ENCODE results near the gene TRIP12. TPM values are rescaled to one million over a fixed set of nuclear protein-coding genes. Genes with fewer than 3 reads are reported as not detected.

Gene TRIP12
- polyA plus RNA-seq, 3 donors, result 22.2 to 56.7 (median 44.0) TPM

GRCh38 chr2:229905601-229906000, 16.2 kb downstream of the TRIP12 start:
- Histone ChIP-seq H3K27ac (ENCODE audit: low read depth in 1 of 2, low read length in 2 of 2) (no peak overlapping the region), H3K79me2 (ENCODE audit: insufficient read depth, low read length) (peaks cover 100% of the 10 kb centered on the region), H3K4me2 (replicated peaks; ENCODE audit: extremely low read depth, low read length, poor library complexity, severe bottlenecking) (no peak overlapping the region), H3K4me3 (replicated peaks in 1 of 3; ENCODE audit: low read depth in 2 of 3, low read length in 3 of 3) (no peak overlapping the region), H3K9me3 (replicated peaks in 1 of 2; ENCODE audit: control insufficient read depth in 1 of 2, insufficient read depth in 1 of 2, low read length in 2 of 2) (no peaks in the 10 kb centered on the region), H4K20me1 (ENCODE audit: insufficient read depth, low read length) (peaks cover 100% of the 10 kb centered on the region), H2AFZ (ENCODE audit: insufficient read depth, low read depth, low read length, poor library complexity, severe bottlenecking) (no peak overlapping the region), H3K36me3 (replicated peaks in 1 of 2; ENCODE audit: control insufficient read depth in 1 of 2, insufficient read depth in 2 of 2, low read length in 2 of 2) (peaks cover 31 to 77% of the 10 kb centered on the region in 2 donors), H3K9ac (ENCODE audit: insufficient read depth, low read length, poor library complexity, severe bottlenecking) (no peak overlapping the region), H3K27me3 (ENCODE audit: control insufficient read depth in 2 of 2, insufficient read depth in 2 of 2, low read length in 2 of 2) (no peaks in the 10 kb centered on the region), H3K4me1 (ENCODE audit: control insufficient read depth in 1 of 2, insufficient read depth in 2 of 2, low read length in 2 of 2) (no peaks in the 10 kb centered on the region)
- H3K9me3 Mint-ChIP-seq, result no peaks in the 10 kb centered on the region
- H3K27me3 Mint-ChIP-seq (ENCODE audit: low read depth in 3 of 3), result peaks cover 0 to 2% (median 0%) of the 10 kb centered on the region in 3 donors
- no peak for DNase-seq
- intact Hi-C loops (cut with micrococcal nuclease), result no loop called here
- no peak overlapping the region for H3K4me3 Mint-ChIP-seq
- TF ChIP-seq, protein P1, sequence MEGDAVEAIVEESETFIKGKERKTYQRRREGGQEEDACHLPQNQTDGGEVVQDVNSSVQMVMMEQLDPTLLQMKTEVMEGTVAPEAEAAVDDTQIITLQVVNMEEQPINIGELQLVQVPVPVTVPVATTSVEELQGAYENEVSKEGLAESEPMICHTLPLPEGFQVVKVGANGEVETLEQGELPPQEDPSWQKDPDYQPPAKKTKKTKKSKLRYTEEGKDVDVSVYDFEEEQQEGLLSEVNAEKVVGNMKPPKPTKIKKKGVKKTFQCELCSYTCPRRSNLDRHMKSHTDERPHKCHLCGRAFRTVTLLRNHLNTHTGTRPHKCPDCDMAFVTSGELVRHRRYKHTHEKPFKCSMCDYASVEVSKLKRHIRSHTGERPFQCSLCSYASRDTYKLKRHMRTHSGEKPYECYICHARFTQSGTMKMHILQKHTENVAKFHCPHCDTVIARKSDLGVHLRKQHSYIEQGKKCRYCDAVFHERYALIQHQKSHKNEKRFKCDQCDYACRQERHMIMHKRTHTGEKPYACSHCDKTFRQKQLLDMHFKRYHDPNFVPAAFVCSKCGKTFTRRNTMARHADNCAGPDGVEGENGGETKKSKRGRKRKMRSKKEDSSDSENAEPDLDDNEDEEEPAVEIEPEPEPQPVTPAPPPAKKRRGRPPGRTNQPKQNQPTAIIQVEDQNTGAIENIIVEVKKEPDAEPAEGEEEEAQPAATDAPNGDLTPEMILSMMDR (IDR thresholded peaks at IDR 0.05), result no peak
- no peak overlapping the region for H3K27ac Mint-ChIP-seq
- WGBS (ENCODE audit: insufficient coverage), result no CpG with 5 or more reads among the region's 2 CpGs
- H3K36me3 Mint-ChIP-seq, result peaks cover 24 to 63% of the 10 kb centered on the region in 2 donors
- H3K4me1 Mint-ChIP-seq, result peaks cover 9% of the 10 kb centered on the region

- intact Hi-C loops (cut with micrococcal nuclease), result no loop called here
- no peak overlapping the region for H3K27ac ChIP-seq (ENCODE audit: low read depth in 1 of 2, low read length in 2 of 2)
- 100% methylated on average over 1 of the region's 3 CpGs for WGBS (ENCODE audit: insufficient coverage)
These were observed 18.8 kb downstream of the TRIP12 start for GRCh38 chr2:229903037-229903436.

More at GRCh38 chr2:229903037-229903436, 18.8 kb downstream of the TRIP12 start:
- H3K4me1 ChIP-seq (ENCODE audit: control insufficient read depth in 1 of 2, insufficient read depth in 2 of 2, low read length in 2 of 2), result no peaks in the 10 kb centered on the region
- TF ChIP-seq, protein P1 (IDR thresholded peaks at IDR 0.05), result no peak
- no peak overlapping the region for H3K9ac ChIP-seq (ENCODE audit: insufficient read depth, low read length, poor library complexity, severe bottlenecking)
- Mint-ChIP-seq H3K27me3 (ENCODE audit: low read depth in 3 of 3) (peaks cover 0 to 2% (median 0%) of the 10 kb centered on the region in 3 donors), H3K4me3 (no peak overlapping the region), H3K27ac (no peak overlapping the region), H3K4me1 (peaks cover 6% of the 10 kb centered on the region), H3K36me3 (peaks cover 26 to 61% of the 10 kb centered on the region in 2 donors), H3K9me3 (no peaks in the 10 kb centered on the region)
- no peak overlapping the region for H2AFZ ChIP-seq (ENCODE audit: insufficient read depth, low read depth, low read length, poor library complexity, severe bottlenecking)
- peaks cover 100% of the 10 kb centered on the region for H3K79me2 ChIP-seq (ENCODE audit: insufficient read depth, low read length)
- no peak overlapping the region for H3K4me2 ChIP-seq (replicated peaks; ENCODE audit: extremely low read depth, low read length, poor library complexity, severe bottlenecking)
- no peak overlapping the region for H3K4me3 ChIP-seq (replicated peaks in 1 of 3; ENCODE audit: low read depth in 2 of 3, low read length in 3 of 3)
- H3K9me3 ChIP-seq (replicated peaks in 1 of 2; ENCODE audit: control insufficient read depth in 1 of 2, insufficient read depth in 1 of 2, low read length in 2 of 2), result no peaks in the 10 kb centered on the region
- peaks cover 100% of the 10 kb centered on the region for H4K20me1 ChIP-seq (ENCODE audit: insufficient read depth, low read length)
- H3K27me3 ChIP-seq (ENCODE audit: control insufficient read depth in 2 of 2, insufficient read depth in 2 of 2, low read length in 2 of 2), result no peaks in the 10 kb centered on the region
- DNase-seq, result no peak
- peaks cover 28 to 86% of the 10 kb centered on the region in 2 donors for H3K36me3 ChIP-seq (replicated peaks in 1 of 2; ENCODE audit: control insufficient read depth in 1 of 2, insufficient read depth in 2 of 2, low read length in 2 of 2)
